Endothelial cell of umbilical vein (primary cell): Measurements from ENCODE around the gene MAEA. TPM values are rescaled to one million over a fixed set of nuclear protein-coding genes. Genes with fewer than 3 reads are reported as not detected.
"Not testable (repeated sequence)": the region's sequence is repeated elsewhere in the genome, so short reads cannot be mapped to it uniquely, and the experiment has no call there.

Source experiments
- BruUV-seq: library from RNA; stranded (reverse); fragments of 400-500 nt; replicated peaks from 2 replicates; lab custom pipeline; 2021; lab: Mats Ljungman, UMichigan
- CTCF ChIA-PET: fragments of 300-600, 350-600 bp; sonication (Branson Sonifier 250); formaldehyde crosslinking; loops from one replicate; lab custom pipeline; 2021; ENCODE audit warnings: antibody characterized with exemption, inconsistent platforms; lab: Charles Lee
- POLR2A ChIA-PET: fragments of 300-600, 350-600 bp; sonication (Branson Sonifier 250); formaldehyde crosslinking; loops from one replicate; lab custom pipeline; 2021; ENCODE audit warnings: antibody characterized with exemption, inconsistent platforms; lab: Charles Lee
- DNase-seq: peaks from one replicate; pipeline ENCODE4 v3.0.0-alpha.2; 2011; ENCODE audit warnings: low read depth, low spot score
- FAIRE-seq: peaks from 2 replicates; lab custom pipeline; 2011; peaks lifted over from hg19 to GRCh38; lab: Jason Lieb, UNC
- H2AFZ ChIP-seq: 2 replicates; pipeline ENCODE4 v1.6.0; 2012; ENCODE audit warnings: low read depth, low read length, control low read depth, inconsistent platforms
- H3K27ac ChIP-seq: 2 replicates; pipeline ENCODE4 v1.5.1; 2011; ENCODE audit warnings: low read depth, mild to moderate bottlenecking, control low read depth, low read length, moderate library complexity; ENCODE audit not compliant: insufficient read depth
- H3K27me3 ChIP-seq, 2 experiments: 2 replicates each; pipeline versions ENCODE4 v1.6.0 to v1.6.1; 2011; ENCODE audit warnings: low read length in 2 of 2, mixed read lengths in 1 of 2; ENCODE audit not compliant: control insufficient read depth in 2 of 2, insufficient read depth in 2 of 2
- H3K36me3 ChIP-seq, 2 experiments: 2 replicates in 1 of 2; 3 replicates in 1 of 2; pipeline ENCODE4 v1.5.1; 2011; ENCODE audit warnings: low read length in 2 of 2, mild to moderate bottlenecking in 1 of 2, moderate library complexity in 1 of 2; ENCODE audit not compliant: control insufficient read depth in 2 of 2, insufficient read depth in 2 of 2; ENCODE audit errors: extremely low read depth in 1 of 2
- H3K4me1 ChIP-seq: 3 replicates; pipeline ENCODE4 v1.5.1; 2011; ENCODE audit warnings: mild to moderate bottlenecking, low read length; ENCODE audit not compliant: control insufficient read depth, insufficient read depth; ENCODE audit errors: extremely low read depth
- H3K4me2 ChIP-seq: 2 replicates; pipeline ENCODE4 v1.6.1; 2011; ENCODE audit warnings: low read length, control low read depth, mixed read lengths; ENCODE audit not compliant: insufficient read depth
- H3K4me3 ChIP-seq, 3 experiments: fragments of 200-600 bp in 1 of 3; sonication (generic), shearing (Covaris generic) in 1 of 3; replicated peaks in 1 of 3; 2 replicates each; pipeline ENCODE4 v1.5.1; 2011 to 2016; ENCODE audit warnings: control low read depth in 3 of 3, low read length in 3 of 3, mild to moderate bottlenecking in 2 of 3, inconsistent platforms in 1 of 3, low read depth in 1 of 3, moderate library complexity in 1 of 3; ENCODE audit not compliant: insufficient read depth in 1 of 3
- H3K79me2 ChIP-seq: 2 replicates; pipeline ENCODE4 v1.6.0; 2012; ENCODE audit warnings: low read length, inconsistent platforms; ENCODE audit not compliant: control insufficient read depth, insufficient read depth
- H3K9ac ChIP-seq: replicated peaks from 2 replicates; pipeline ENCODE3; 2011; ENCODE audit warnings: low read length, control low read depth; ENCODE audit not compliant: insufficient read depth; ENCODE audit errors: extremely low read depth
- H3K9me1 ChIP-seq: replicated peaks from 3 replicates; pipeline ENCODE4 v1.6.0; 2011; ENCODE audit warnings: mild to moderate bottlenecking, low read length; ENCODE audit not compliant: control insufficient read depth, insufficient read depth; ENCODE audit errors: extremely low read depth
- H3K9me3 ChIP-seq: replicated peaks from 2 replicates; pipeline ENCODE4 v1.5.1; 2012; ENCODE audit warnings: low read length, inconsistent platforms; ENCODE audit not compliant: control insufficient read depth, insufficient read depth
- H4K20me1 ChIP-seq: replicated peaks from 2 replicates; pipeline ENCODE3; 2011; ENCODE audit warnings: mild to moderate bottlenecking, low read length; ENCODE audit not compliant: control insufficient read depth, insufficient read depth; ENCODE audit errors: extremely low read depth
- CTCF ChIP-seq, 2 donors: IDR thresholded peaks; 1 replicate in 1 of 2; 2 replicates in 1 of 2; pipeline ENCODE4 v1.5.1; 2011; ENCODE audit warnings: low read length in 2 of 2, mild to moderate bottlenecking in 2 of 2, moderate library complexity in 2 of 2, control low read depth in 1 of 2, inconsistent platforms in 1 of 2, low read depth in 1 of 2; ENCODE audit not compliant: insufficient read depth in 1 of 2; ENCODE audit errors: extremely low read depth in 1 of 2
- EZH2 ChIP-seq: IDR thresholded peaks from 2 replicates; pipeline ENCODE4 v1.6.1; 2012; ENCODE audit warnings: borderline replicate concordance, low read depth, mild to moderate bottlenecking, moderate library complexity, low read length, inconsistent platforms; ENCODE audit not compliant: severe bottlenecking
- FOS ChIP-seq: IDR thresholded peaks from 2 replicates; pipeline ENCODE4 v1.6.1; 2011; ENCODE audit warnings: mild to moderate bottlenecking, low read length, moderate library complexity, borderline replicate concordance; ENCODE audit not compliant: insufficient read depth
- GATA2 ChIP-seq: IDR thresholded peaks from 2 replicates; pipeline ENCODE4 v1.7.0; 2011; ENCODE audit warnings: low read depth, mild to moderate bottlenecking, moderate library complexity, mixed read lengths, low read length; ENCODE audit not compliant: insufficient read length, insufficient read depth
- JUN ChIP-seq: IDR thresholded peaks from 2 replicates; pipeline ENCODE4 v1.6.1; 2011; ENCODE audit warnings: borderline replicate concordance, low read depth; ENCODE audit not compliant: insufficient read length, insufficient read depth
- MAX ChIP-seq: IDR thresholded peaks from 2 replicates; pipeline ENCODE4 v1.6.1; 2011; ENCODE audit not compliant: insufficient read depth, insufficient read length
- MYC ChIP-seq: IDR thresholded peaks from one replicate; pipeline ENCODE4 v1.6.1; 2011; ENCODE audit warnings: mild to moderate bottlenecking, low read depth, low read length
- POLR2A ChIP-seq: IDR thresholded peaks from 2 replicates; pipeline ENCODE4 v1.6.1; 2012; ENCODE audit warnings: low read depth, mild to moderate bottlenecking, control low read depth, low read length
- POLR2AphosphoS5 ChIP-seq: IDR thresholded peaks from 2 replicates; pipeline ENCODE4 v1.6.1; 2012; ENCODE audit warnings: low read depth, mild to moderate bottlenecking, control low read depth, low read length, moderate library complexity; ENCODE audit not compliant: insufficient read depth
- dilution Hi-C: fragments of 300-500 bp; cut with MboI; formaldehyde crosslinking; loops from one replicate; pipeline ENCODE4 v1.15.0; 2019; ENCODE audit warnings: low sequenced_read_pairs; ENCODE audit not compliant: extremely low pct_ligation_motif_present
- intact Hi-C: fragments of 100-400 bp; cut with micrococcal nuclease; formaldehyde crosslinking; loops from one replicate; pipeline ENCODE4 v1.10.0; 2022
- polyA plus RNA-seq, 4 experiments: library from polyadenylated mRNA; depleted of rRNA in 3 of 4; stranded (reverse) in 3 of 4; unstranded in 1 of 4; fragments of >200 nt; gene quantifications; 2 replicates each; pipeline versions ENCODE4 v1.2.1 to v1.2.3, GENCODE V29; 2011 to 2012; ENCODE audit warnings: missing spikeins in 1 of 4
- total RNA-seq: library from RNA; stranded (reverse); gene quantifications from 2 replicates; pipeline ENCODE4 v1.2.3, GENCODE V29; 2021

The MAEA gene
- total and polyA plus RNA-seq, 2 donors (not counting 3 experiments of a cell fraction or from before 2014, with no cell fraction given): 66.0 to 108 TPM

GRCh38 chr4:1335193-1335883 lies 45.6 kb downstream of the MAEA start:
- POLR2A ChIA-PET: not testable (repeated sequence)

GRCh38 chr4:1336088-1336491 lies 46.4 kb downstream of the MAEA start:
- dilution Hi-C loops: no loop called here
- no peak overlapping the region for H3K9ac ChIP-seq
- no TSS peak for BruUV-seq
- no peak overlapping the region for H3K4me2 ChIP-seq
- H3K79me2 ChIP-seq: no peaks in the 10 kb centered on the region
- H2AFZ ChIP-seq: no peak overlapping the region
- intact Hi-C loops: no loop called here
- ChIA-PET CTCF (no interaction called here), POLR2A (no interaction called here)
- H3K27ac ChIP-seq: no peak overlapping the region
- no peaks in the 10 kb centered on the region for H3K9me3 ChIP-seq
- H3K27me3 ChIP-seq: no peaks in the 10 kb centered on the region
- FAIRE-seq (no peak), DNase-seq (no peak)
- H3K36me3 ChIP-seq: peaks cover 7 to 38% of the 10 kb centered on the region in 2 experiments
- H4K20me1 ChIP-seq: no peaks in the 10 kb centered on the region
- no peaks in the 10 kb centered on the region for H3K9me1 ChIP-seq
- no peak overlapping the region for H3K4me3 ChIP-seq
- H3K4me1 ChIP-seq: no peaks in the 10 kb centered on the region
- TF ChIP-seq FOS (no peak), MYC (no peak), EZH2 (no peak), MAX (no peak), CTCF (IDR thresholded peaks at IDR 0.05; ENCODE audit: extremely low read depth in 1 of 2, insufficient read depth in 1 of 2, low read depth in 1 of 2, low read length in 2 of 2) (no peak), POLR2A (no peak), POLR2AphosphoS5 (no peak), JUN (no peak), GATA2 (no peak)

More at GRCh38 chr4:1335193-1335883, 45.6 kb downstream of the MAEA start:
- dilution Hi-C loops, H3K4me1 ChIP-seq, H3K4me3 ChIP-seq, H2AFZ ChIP-seq, DNase-seq, FAIRE-seq, H4K20me1 ChIP-seq, CTCF ChIA-PET, H3K9ac ChIP-seq, H3K27ac ChIP-seq, BruUV-seq, H3K27me3 ChIP-seq, H3K9me3 ChIP-seq, H3K9me1 ChIP-seq, H3K79me2 ChIP-seq, intact Hi-C loops, H3K4me2 ChIP-seq: not testable (repeated sequence)
- H3K36me3 ChIP-seq: peaks cover 5 to 35% of the 10 kb centered on the region in 2 experiments
